Motor neuron (in vitro differentiated cells): Measurements from ENCODE around the gene XCR1. TPM values are rescaled to one million over a fixed set of nuclear protein-coding genes. Genes with fewer than 3 reads are reported as not detected.
"Not testable (repeated sequence)": the region's sequence is repeated elsewhere in the genome, so short reads cannot be mapped to it uniquely, and the experiment has no call there.

ENCODE experiments used
- ATAC-seq, 8 experiments: fragments of 200-7000 bp; cut with Tn5 transposase; replicated peaks in 6 of 8; 2 replicates each; pipeline ENCODE4 v1.8.0; 2021; ENCODE audit warnings: mild to moderate bottlenecking in 8 of 8, moderate library complexity in 8 of 8
- H3K27ac ChIP-seq, 2 donors: fragments of 250-450 bp; sonication (Bioruptor Pico); 2 replicates each; pipeline ENCODE4 v1.9.0; 2021; ENCODE audit warnings: antibody characterized with exemption in 2 of 2, mild to moderate bottlenecking in 2 of 2, moderate library complexity in 1 of 2
- H3K4me1 ChIP-seq, 2 donors: fragments of 250-450 bp; sonication (Bioruptor Pico); replicated peaks in 1 of 2; 2 replicates each; pipeline ENCODE4 v1.6.1; 2021; ENCODE audit warnings: antibody characterized with exemption in 2 of 2, mild to moderate bottlenecking in 2 of 2, moderate library complexity in 1 of 2
- H3K4me3 ChIP-seq, 5 donors: fragments of 250-450 bp; sonication (Bioruptor Pico); 2 replicates each; pipeline ENCODE4 v1.9.0; 2021; ENCODE audit warnings: antibody characterized with exemption in 5 of 5, mild to moderate bottlenecking in 5 of 5, moderate library complexity in 4 of 5
- WGBS, 10 experiments: fragments of 450-650 bp; shearing (Covaris generic); methylation state at CpG; one replicate each; pipeline ENCODE4 v1.0.0; 2022; 5-methylcytosine and 5-hydroxymethylcytosine counted together
- in situ Hi-C, 9 experiments: fragments of 400-800 bp; cut with MboI; loops; one replicate each; pipeline ENCODE4 v1.15.0; 2021; ENCODE audit warnings: low sequenced_read_pairs in 9 of 9, low pct_unique_long_range_greater_than_20kb in 2 of 9; ENCODE audit not compliant: unreplicated experiment in 9 of 9
- total RNA-seq, 8 experiments: library from RNA; unstranded; fragments of 300-600 nt; gene quantifications; 2 replicates each; pipeline versions ENCODE4 v1.2.3 to v1.2.4, GENCODE V29; 2022

Gene XCR1
- total RNA-seq, 8 experiments from 2014 or later, result 0.04 to 0.71 (median 0.18) TPM; not detected in 2

DNA sequence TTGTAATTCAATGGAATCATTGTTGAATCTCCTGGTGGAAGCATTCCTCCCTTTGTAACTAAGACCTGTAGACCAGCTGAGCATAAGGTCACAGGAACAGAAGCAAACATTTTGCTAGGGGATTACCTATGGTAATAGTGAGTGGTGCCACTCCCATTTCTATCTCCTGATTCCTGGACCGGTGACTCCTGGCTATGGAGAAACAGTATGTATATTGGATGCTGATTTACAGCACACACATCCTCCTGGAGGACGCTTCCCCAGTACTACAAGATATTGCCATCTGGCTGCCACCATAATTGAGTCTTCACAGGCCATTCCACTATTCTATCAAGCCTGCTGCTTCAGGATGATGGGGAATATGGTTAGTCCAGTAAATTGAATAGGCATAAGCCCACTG is 33.3 kb upstream of the XCR1 start:
- WGBS, 10 experiments, result 20 to 80% (median 44%) methylated on average over 1 to 2 of the region's 2 CpGs; no CpG with 5 or more reads in 4 of the 10 experiments
- no peak overlapping the region for H3K27ac ChIP-seq
- in situ Hi-C loops, result no loop called here
- H3K4me3 ChIP-seq, result no peak overlapping the region
- ATAC-seq, result peak in 3 of 8 experiments; percentile 52 to 75 (median 63)
- no peaks in the 10 kb centered on the region for H3K4me1 ChIP-seq

GRCh38 chr3:46059432-46059831 is 32.1 kb upstream of the XCR1 start:
- in situ Hi-C loops, result no loop called here
- WGBS, 10 experiments, result 33 to 86% (median 63%) methylated on average over 1 to 3 of the region's 3 CpGs
- H3K4me1 ChIP-seq, result no peaks in the 10 kb centered on the region
- H3K27ac ChIP-seq, result no peak overlapping the region
- no peak for ATAC-seq
- no peak overlapping the region for H3K4me3 ChIP-seq

- no peak overlapping the region for H3K27ac ChIP-seq
- H3K4me1 ChIP-seq, result no peaks in the 10 kb centered on the region
- ATAC-seq, result no peak
- H3K4me3 ChIP-seq, result no peak overlapping the region
- in situ Hi-C loops, result no loop called here
- WGBS, 10 experiments, result 0 to 83% (median 40%) methylated on average over 1 of the region's 1 CpG; no CpG with 5 or more reads in 5 of the 10 experiments
Measured at GRCh38 chr3:46058981-46059380, 31.7 kb upstream of the XCR1 start.

DNA sequence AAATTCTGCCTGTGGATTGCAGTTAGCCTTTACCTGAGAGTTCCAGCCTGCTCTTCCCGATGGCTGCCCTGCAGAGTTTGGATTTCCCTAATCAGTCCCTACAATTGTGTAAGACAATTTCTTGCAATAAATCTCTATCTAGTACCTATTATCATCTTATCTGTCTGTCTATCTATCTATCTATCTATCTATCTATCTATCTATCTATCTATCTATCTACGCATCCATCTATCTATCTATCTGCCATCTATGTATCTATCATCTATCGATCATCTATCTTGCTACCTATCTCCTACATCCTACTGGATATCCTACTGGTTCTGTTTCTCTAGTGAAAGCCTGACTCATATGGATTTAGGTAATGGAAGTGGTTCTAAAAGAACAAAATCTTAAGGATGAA is 30.4 kb upstream of the XCR1 start:
- Histone ChIP-seq H3K4me3 (no peak overlapping the region), H3K27ac (no peak overlapping the region), H3K4me1 (no peaks in the 10 kb centered on the region)
- in situ Hi-C loops, result no loop called here
- ATAC-seq, result no peak
- 17 to 100% (median 80%) methylated on average over 1 to 3 of the region's 3 CpGs; no CpG with 5 or more reads in 3 of the 10 experiments for WGBS, 10 experiments

- in situ Hi-C loops, result no loop called here
- 38 to 100% (median 85%) methylated on average over 1 to 2 of the region's 2 CpGs; no CpG with 5 or more reads in 2 of the 10 experiments for WGBS, 10 experiments
- no peak overlapping the region for H3K4me3 ChIP-seq
- no peak for ATAC-seq
- H3K27ac ChIP-seq, result no peak overlapping the region
- no peaks in the 10 kb centered on the region for H3K4me1 ChIP-seq
Measured at GRCh38 chr3:46056686-46057085, 29.4 kb upstream of the XCR1 start.

- ATAC-seq, H3K4me1 ChIP-seq, in situ Hi-C loops, H3K4me3 ChIP-seq, H3K27ac ChIP-seq: not testable (repeated sequence)
- WGBS, 10 experiments, result 74 to 95% (median 85%) methylated on average over 3 to 10 of the region's 13 CpGs; no CpG with 5 or more reads in 5 of the 10 experiments
Measured at GRCh38 chr3:46053761-46054515, 26.7 kb upstream of the XCR1 start.

GRCh38 chr3:46053265-46053664 is 26.0 kb upstream of the XCR1 start:
- in situ Hi-C loops, H3K4me1 ChIP-seq, ATAC-seq, H3K4me3 ChIP-seq, H3K27ac ChIP-seq: not testable (repeated sequence)
- WGBS, 10 experiments, result 20 to 75% (median 57%) methylated on average over 1 to 6 of the region's 8 CpGs; no CpG with 5 or more reads in 6 of the 10 experiments

GRCh38 chr3:46052531-46052930 is 25.2 kb upstream of the XCR1 start:
- no peak for ATAC-seq
- WGBS, 10 experiments, result 55 to 100% (median 92%) methylated on average over 1 to 7 of the region's 8 CpGs; no CpG with 5 or more reads in 1 of the 10 experiments
- H3K4me1 ChIP-seq, result no peaks in the 10 kb centered on the region
- in situ Hi-C loops, result no loop called here
- H3K27ac ChIP-seq, result no peak overlapping the region
- no peak overlapping the region for H3K4me3 ChIP-seq

DNA sequence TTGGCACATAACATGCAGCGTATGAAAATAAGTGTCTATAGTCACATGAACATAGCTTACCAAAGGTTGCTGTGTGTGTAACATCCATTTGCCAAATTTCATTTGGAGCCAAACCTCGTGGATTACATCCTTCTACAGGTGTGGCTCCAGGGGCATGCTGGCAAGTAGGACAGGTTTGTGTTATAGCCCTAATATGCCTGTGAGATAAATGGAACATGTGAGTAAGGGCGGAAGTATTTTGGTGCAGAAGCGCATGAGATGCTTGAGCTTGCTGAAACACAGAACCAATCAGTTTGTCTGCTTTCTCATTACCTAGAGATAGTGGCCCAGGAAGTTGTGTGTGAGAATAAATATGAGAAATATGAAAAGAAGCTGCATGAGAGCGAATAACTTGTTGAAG is 21.8 kb upstream of the XCR1 start:
- in situ Hi-C loops, result no loop called here
- no peak overlapping the region for H3K4me3 ChIP-seq
- no peak for ATAC-seq
- 29 to 96% (median 67%) methylated on average over 1 to 5 of the region's 5 CpGs for WGBS, 10 experiments
- H3K4me1 ChIP-seq, result no peaks in the 10 kb centered on the region
- no peak overlapping the region for H3K27ac ChIP-seq

GRCh38 chr3:46046231-46046630 is 18.9 kb upstream of the XCR1 start:
- H3K4me1 ChIP-seq, result not testable (repeated sequence)
- WGBS, 10 experiments, result 40 to 100% (median 94%) methylated on average over 2 to 4 of the region's 5 CpGs; no CpG with 5 or more reads in 5 of the 10 experiments

GRCh38 chr3:46038916-46039315 is 11.6 kb upstream of the XCR1 start:
- H3K4me1 ChIP-seq, result peaks cover 0 to 6% of the 10 kb centered on the region in 2 donors
- 67 to 100% (median 86%) methylated on average over 1 of the region's 1 CpG; no CpG with 5 or more reads in 3 of the 10 experiments for WGBS, 10 experiments
- ATAC-seq, result no peak
- no peak overlapping the region for H3K4me3 ChIP-seq
- in situ Hi-C loops, result no loop called here
- H3K27ac ChIP-seq, result no peak overlapping the region

More at GRCh38 chr3:46046231-46046630, 18.9 kb upstream of the XCR1 start:
- H3K27ac ChIP-seq, ATAC-seq, in situ Hi-C loops, H3K4me3 ChIP-seq: not testable (repeated sequence)

DNA sequence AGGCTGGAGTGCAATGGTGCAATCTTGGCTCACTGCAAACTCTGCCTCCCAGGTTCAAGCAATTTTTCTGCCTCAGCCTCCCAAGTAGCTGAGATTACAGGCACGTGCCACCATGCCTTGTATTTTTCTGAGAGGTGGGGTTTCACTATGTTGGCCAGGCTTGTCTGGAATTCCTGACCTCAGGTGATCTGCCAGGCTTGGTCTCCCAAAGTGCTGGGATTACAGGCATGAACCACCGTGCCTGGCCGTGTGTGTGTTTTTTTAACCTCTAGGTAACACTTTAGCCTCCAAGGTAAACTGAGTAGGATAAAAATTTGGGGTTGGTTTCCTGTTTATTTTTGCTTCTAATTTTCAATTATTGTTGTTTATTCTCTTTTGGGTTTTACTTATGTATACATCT is 10.8 kb upstream of the XCR1 start:
- H3K27ac ChIP-seq, in situ Hi-C loops, ATAC-seq, H3K4me3 ChIP-seq, H3K4me1 ChIP-seq: not testable (repeated sequence)
- WGBS, 10 experiments, result 58 to 100% (median 84%) methylated on average over 2 to 3 of the region's 3 CpGs; no CpG with 5 or more reads in 2 of the 10 experiments

GRCh38 chr3:46036191-46036590 is 8.9 kb upstream of the XCR1 start:
- Histone ChIP-seq H3K4me3 (no peak overlapping the region), H3K27ac (no peak overlapping the region), H3K4me1 (no peaks in the 10 kb centered on the region)
- WGBS, 10 experiments, result 0 to 100% (median 80%) methylated on average over 1 of the region's 1 CpG; no CpG with 5 or more reads in 4 of the 10 experiments
- ATAC-seq, result peak in 3 of 8 experiments; percentile 55 to 89 (median 59)
- in situ Hi-C loops, result no loop called here

DNA sequence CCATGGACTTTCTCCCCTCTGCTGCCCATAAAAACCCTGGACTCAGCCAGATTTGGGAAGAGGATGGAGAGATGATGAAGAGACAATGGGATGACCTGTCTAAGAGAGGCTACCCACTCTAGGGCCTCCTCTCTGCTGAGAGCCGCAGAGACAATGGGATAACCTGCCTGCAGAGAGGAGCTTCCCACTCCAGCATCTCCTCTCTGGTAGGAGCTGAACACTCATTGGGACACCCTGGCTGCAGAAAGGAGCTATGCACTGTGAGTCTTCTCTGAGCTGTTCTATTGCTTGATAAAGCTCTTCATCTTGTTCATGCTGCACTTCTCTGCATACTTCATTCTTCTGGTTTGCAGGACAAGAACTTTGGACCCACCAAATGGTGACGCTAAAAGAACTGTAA is 4.5 kb upstream of the XCR1 start:
- Histone ChIP-seq H3K4me3 (no peak overlapping the region), H3K27ac (no peak overlapping the region), H3K4me1 (no peaks in the 10 kb centered on the region)
- in situ Hi-C loops, result no loop called here
- no peak for ATAC-seq
- WGBS, 10 experiments, result 40 to 86% methylated on average over 1 of the region's 2 CpGs; no CpG with 5 or more reads in 8 of the 10 experiments
